Measurements from ENCODE around the gene ATP1B4. TPM values are rescaled to one million over a fixed set of nuclear protein-coding genes. Genes with fewer than 3 reads are reported as not detected.

ATP1B4 gene
- total RNA-seq (ENCODE audit: low replicate concordance) = not detected in 2 replicates

GRCh38 chrX:120361764-120362305, at the start of gene ATP1B4:
Gene ATP1B4 (plus strand): TSS chrX:120362089. CDS start chrX:120362169, 80 bp downstream.
- TF ChIP-seq CTCF (IDR thresholded peaks at IDR 0.05; ENCODE audit: insufficient read depth, low read length) = no peak
- H3K4me3 ChIP-seq (ENCODE audit: low read depth, low read length) = no peak within 1 kb of the TSS
- DNase-seq (ENCODE audit: low read depth) = no peak

GRCh38 chrX:120315776-120316175, 46.1 kb upstream of the ATP1B4 start:
- DNase-seq (ENCODE audit: low read depth) = no peak
- no peak overlapping the region for H3K4me3 ChIP-seq (ENCODE audit: low read depth, low read length)
- TF ChIP-seq CTCF (IDR thresholded peaks at IDR 0.05; ENCODE audit: insufficient read depth, low read length) = no peak

- TF ChIP-seq CTCF (IDR thresholded peaks at IDR 0.05; ENCODE audit: insufficient read depth, low read length) = no peak
- DNase-seq (ENCODE audit: low read depth) = no peak
- no peak overlapping the region for H3K4me3 ChIP-seq (ENCODE audit: low read depth, low read length)
Observed at GRCh38 chrX:120316587-120317283, 45.2 kb upstream of the ATP1B4 start.

GRCh38 chrX:120318411-120318810, 43.5 kb upstream of the ATP1B4 start:
- no peak for TF ChIP-seq CTCF (IDR thresholded peaks at IDR 0.05; ENCODE audit: insufficient read depth, low read length)
- H3K4me3 ChIP-seq (ENCODE audit: low read depth, low read length) = no peak overlapping the region
- DNase-seq (ENCODE audit: low read depth) = no peak

GRCh38 chrX:120321520-120322281, 40.2 kb upstream of the ATP1B4 start:
- DNase-seq (ENCODE audit: low read depth) = no peak
- H3K4me3 ChIP-seq (ENCODE audit: low read depth, low read length) = no peak overlapping the region
- no peak for TF ChIP-seq CTCF (IDR thresholded peaks at IDR 0.05; ENCODE audit: insufficient read depth, low read length)

- no peak for DNase-seq (ENCODE audit: low read depth)
- no peak for TF ChIP-seq CTCF (IDR thresholded peaks at IDR 0.05; ENCODE audit: insufficient read depth, low read length)
- H3K4me3 ChIP-seq (ENCODE audit: low read depth, low read length) = no peak overlapping the region
Observed at GRCh38 chrX:120331116-120331515, 30.8 kb upstream of the ATP1B4 start.
